Measurements from ENCODE around the gene PLVAP.

Gene PLVAP

DNA sequence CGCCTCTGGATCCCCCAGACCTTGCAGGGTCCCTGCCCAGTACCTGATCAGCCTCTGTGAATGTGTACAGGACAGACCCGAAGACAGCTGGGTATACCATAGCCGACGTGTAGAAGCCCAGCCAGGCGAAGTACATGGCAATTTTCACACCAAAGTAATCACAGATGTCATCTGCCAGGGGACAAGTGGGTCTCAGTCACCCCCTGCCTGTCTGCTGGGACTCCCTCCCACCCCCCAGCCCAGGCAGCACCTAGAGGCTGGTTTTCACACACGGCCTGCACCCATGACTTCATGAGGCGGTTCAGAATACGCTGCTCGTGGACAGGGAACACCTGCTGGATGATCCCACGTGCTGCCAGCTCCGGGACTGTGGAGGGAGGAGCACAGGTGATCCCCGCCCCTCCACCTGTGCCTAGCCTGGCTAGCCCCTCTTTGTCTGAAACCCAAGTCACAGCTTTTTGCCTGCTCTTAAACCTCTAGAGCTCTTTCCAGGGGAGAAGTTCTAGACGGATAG lies 46.0 kb downstream of the PLVAP start:
- no peak for DNase-seq (ENCODE audit: low read depth)
- TF ChIP-seq POLR2A (IDR thresholded peaks at IDR 0.05; ENCODE audit: extremely low read depth, insufficient read length): no peak
- no peak for TF ChIP-seq MAX (IDR thresholded peaks at IDR 0.05; ENCODE audit: low read depth, low read length)
- TF ChIP-seq CTCF (IDR thresholded peaks at IDR 0.05; ENCODE audit: low read depth, low read length): no peak
- no peak for TF ChIP-seq MYC (IDR thresholded peaks at IDR 0.05; ENCODE audit: low read depth, low read length)
- no peak overlapping the region for H3K4me3 ChIP-seq (ENCODE audit: low read depth, low read length)

DNA sequence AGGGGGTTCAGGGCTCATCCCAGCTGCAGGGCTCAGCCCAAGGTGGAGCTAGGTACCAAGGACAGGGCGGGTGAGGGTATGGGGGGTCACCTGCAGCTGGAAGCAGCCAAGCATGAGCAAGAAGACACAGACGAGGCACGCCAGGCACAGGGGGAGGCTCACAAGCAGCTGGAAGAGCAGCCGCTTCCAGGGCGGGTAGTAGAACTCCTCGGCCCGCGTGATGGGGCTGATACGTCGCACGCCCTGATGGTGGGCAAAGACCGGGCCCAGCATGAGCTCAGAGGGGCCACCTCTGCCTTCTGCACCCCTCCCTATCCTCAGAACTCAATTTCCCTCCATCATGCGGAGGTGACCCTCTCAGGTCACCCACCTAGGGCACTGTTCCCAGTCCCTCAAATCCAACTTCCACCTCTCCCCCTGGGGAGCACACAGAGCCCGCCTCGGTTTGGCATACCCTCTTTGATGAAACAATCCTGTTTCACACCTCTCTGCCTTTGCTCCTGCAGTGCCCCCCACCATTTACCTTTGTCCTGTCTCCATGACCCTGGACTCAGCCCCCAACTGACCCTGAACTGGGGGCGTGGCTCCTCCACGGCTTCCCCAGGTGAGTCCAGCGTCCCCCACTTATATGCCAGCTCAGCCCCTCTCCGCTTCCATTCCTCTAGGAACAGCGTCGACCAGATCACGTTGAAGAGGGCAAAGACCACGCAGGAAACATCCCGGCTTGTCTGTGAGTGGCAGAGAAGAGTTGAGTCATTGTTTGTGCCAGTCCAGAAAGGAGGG lies 46.7 kb downstream of the PLVAP start:
- TF ChIP-seq MAX (IDR thresholded peaks at IDR 0.05; ENCODE audit: low read depth, low read length) (no peak), MYC (IDR thresholded peaks at IDR 0.05; ENCODE audit: low read depth, low read length) (no peak), CTCF (IDR thresholded peaks at IDR 0.05; ENCODE audit: low read depth, low read length) (no peak), POLR2A (IDR thresholded peaks at IDR 0.05; ENCODE audit: extremely low read depth, insufficient read length) (no peak)
- H3K4me3 ChIP-seq (ENCODE audit: low read depth, low read length): no peak overlapping the region
- no peak for DNase-seq (ENCODE audit: low read depth)

DNA sequence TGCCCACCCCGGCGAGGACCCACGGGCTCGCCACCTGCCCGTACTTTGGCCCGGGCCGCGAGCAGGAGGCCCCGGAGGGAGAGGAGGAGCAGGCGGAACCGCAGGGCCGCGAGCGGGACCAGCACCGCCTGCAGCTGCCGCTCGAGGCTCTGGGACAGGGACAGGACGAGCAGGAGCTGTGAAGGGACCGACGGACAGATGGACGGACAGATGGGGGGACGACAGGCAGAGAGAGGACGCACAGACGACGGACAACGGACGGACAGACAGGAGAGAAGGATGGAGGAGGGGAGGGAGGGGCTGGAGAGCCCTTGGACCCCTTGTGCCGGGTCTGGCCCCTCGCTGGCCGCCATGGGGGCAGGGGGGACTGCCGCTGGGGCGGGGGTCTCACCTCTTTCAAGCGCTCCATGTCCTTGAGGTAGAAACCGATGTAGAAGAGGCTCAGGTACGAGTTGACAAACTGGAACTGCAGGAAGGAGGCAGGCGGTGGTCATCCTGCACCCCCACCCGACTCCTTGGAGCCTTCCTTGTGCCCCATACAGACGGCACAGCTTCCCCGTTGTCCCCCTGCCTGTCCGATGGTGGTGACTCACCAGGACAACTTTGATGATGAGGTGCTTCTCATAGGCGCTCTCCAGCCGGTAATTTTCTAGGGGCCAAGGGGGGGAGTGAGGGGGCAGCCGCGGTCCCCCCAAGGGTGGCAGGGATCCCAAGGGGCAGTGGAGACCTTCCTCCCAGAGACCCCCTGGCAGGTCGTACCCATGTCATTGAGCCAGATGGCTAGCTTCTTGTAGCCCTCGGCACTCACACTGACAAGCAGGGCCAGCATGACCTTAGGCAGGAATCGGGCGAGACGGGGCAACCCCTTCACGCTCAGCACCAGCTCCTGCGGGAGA lies 47.5 kb downstream of the PLVAP start:
- no peak overlapping the region for H3K4me3 ChIP-seq (ENCODE audit: low read depth, low read length)
- TF ChIP-seq MAX (IDR thresholded peaks at IDR 0.05; ENCODE audit: low read depth, low read length): no peak
- no peak for TF ChIP-seq MYC (IDR thresholded peaks at IDR 0.05; ENCODE audit: low read depth, low read length)
- DNase-seq (ENCODE audit: low read depth): no peak

- H3K4me3 ChIP-seq (ENCODE audit: low read depth, low read length): no peak overlapping the region
- DNase-seq (ENCODE audit: low read depth): no peak
Observed at GRCh38 chr19:17328517-17329365, 48.4 kb downstream of the PLVAP start.

More at GRCh38 chr19:17328517-17329365, 48.4 kb downstream of the PLVAP start:
- TF ChIP-seq MYC (IDR thresholded peaks at IDR 0.05; ENCODE audit: low read depth, low read length) (no peak), CTCF (IDR thresholded peaks at IDR 0.05; ENCODE audit: low read depth, low read length) (no peak), MAX (IDR thresholded peaks at IDR 0.05; ENCODE audit: low read depth, low read length) (no peak), POLR2A (IDR thresholded peaks at IDR 0.05; ENCODE audit: extremely low read depth, insufficient read length) (no peak)
